Mesenchymal stem cell (in vitro differentiated cells and primary cell): ENCODE data around the gene ING3.
"Not testable (repeated sequence)": the region's sequence is repeated elsewhere in the genome, so short reads cannot be mapped to it uniquely, and the experiment has no call there.

Experiments
- DNase-seq: peaks from one replicate; pipeline ENCODE4 v3.0.0-alpha.2; 2013
- H2AFZ ChIP-seq: one replicate; pipeline ENCODE4 v1.6.1; 2013; ENCODE audit warnings: low read depth, mild to moderate bottlenecking, control low read depth, inconsistent platforms, low read length, moderate library complexity
- H2AK5ac ChIP-seq: 2 replicates; pipeline ENCODE4 v1.6.1; 2013; ENCODE audit warnings: low read length, moderate library complexity, mild to moderate bottlenecking, inconsistent platforms; ENCODE audit not compliant: severe bottlenecking
- H2BK120ac ChIP-seq: one replicate; pipeline ENCODE4 v1.6.1; 2013; ENCODE audit warnings: low read depth, mild to moderate bottlenecking, inconsistent platforms, low read length, moderate library complexity
- H2BK12ac ChIP-seq, 2 experiments: one replicate each; pipeline ENCODE4 v1.6.1; 2013; ENCODE audit warnings: inconsistent platforms in 2 of 2, low read length in 2 of 2, mild to moderate bottlenecking in 2 of 2, moderate library complexity in 2 of 2, control low read depth in 1 of 2
- H2BK15ac ChIP-seq: one replicate; pipeline ENCODE4 v1.6.1; 2013; ENCODE audit warnings: mild to moderate bottlenecking, low read depth, inconsistent platforms; ENCODE audit not compliant: poor library complexity, severe bottlenecking
- H2BK5ac ChIP-seq: 2 replicates; pipeline ENCODE4 v1.6.1; 2013; ENCODE audit warnings: low read depth, mild to moderate bottlenecking, low read length, control low read depth, inconsistent platforms; ENCODE audit not compliant: poor library complexity, severe bottlenecking
- H3K14ac ChIP-seq, 2 experiments: one replicate each; pipeline ENCODE4 v1.6.1; 2013; ENCODE audit warnings: inconsistent platforms in 2 of 2, low read length in 2 of 2, control low read depth in 1 of 2, mild to moderate bottlenecking in 1 of 2, moderate library complexity in 1 of 2
- H3K18ac ChIP-seq, 2 experiments: one replicate each; pipeline ENCODE4 v1.6.1; 2013; ENCODE audit warnings: inconsistent platforms in 2 of 2, low read length in 2 of 2, control low read depth in 1 of 2, low read depth in 1 of 2, mild to moderate bottlenecking in 1 of 2
- H3K23ac ChIP-seq, 2 experiments: one replicate each; pipeline ENCODE4 v1.6.1; 2013; ENCODE audit warnings: inconsistent platforms in 2 of 2, low read length in 2 of 2, mild to moderate bottlenecking in 2 of 2, moderate library complexity in 2 of 2, control low read depth in 1 of 2
- H3K27ac ChIP-seq: 2 replicates; pipeline ENCODE4 v1.5.1; 2013; ENCODE audit warnings: mild to moderate bottlenecking, moderate library complexity, low read length, control low read depth, inconsistent platforms; ENCODE audit not compliant: poor library complexity, severe bottlenecking
- H3K27me3 ChIP-seq, 2 experiments: 2 replicates each; pipeline versions ENCODE4 v1.6.1 to v1.7.0; 2013; ENCODE audit warnings: low read length in 2 of 2, mild to moderate bottlenecking in 2 of 2, moderate library complexity in 2 of 2, control low read depth in 1 of 2, inconsistent platforms in 1 of 2; ENCODE audit not compliant: control insufficient read depth in 1 of 2, insufficient read depth in 1 of 2
- H3K36me3 ChIP-seq, 2 experiments: 2 replicates each; pipeline versions ENCODE4 v1.6.1 to v1.7.0; 2013; ENCODE audit warnings: low read length in 2 of 2, control low read depth in 1 of 2, inconsistent platforms in 1 of 2, low read depth in 1 of 2, mild to moderate bottlenecking in 1 of 2; ENCODE audit not compliant: insufficient read depth in 2 of 2, control insufficient read depth in 1 of 2
- H3K4ac ChIP-seq, 2 experiments: one replicate each; pipeline ENCODE4 v1.6.1; 2013; ENCODE audit warnings: inconsistent platforms in 2 of 2, low read length in 2 of 2, mild to moderate bottlenecking in 2 of 2, moderate library complexity in 2 of 2, control low read depth in 1 of 2, low read depth in 1 of 2
- H3K4me1 ChIP-seq: 2 replicates; pipeline ENCODE4 v1.6.1; 2013; ENCODE audit warnings: low read depth, low read length, control low read depth; ENCODE audit not compliant: control insufficient read depth, insufficient read depth
- H3K4me2 ChIP-seq: 2 replicates; pipeline ENCODE4 v1.6.1; 2013; ENCODE audit warnings: low read length, mild to moderate bottlenecking, inconsistent platforms; ENCODE audit not compliant: poor library complexity, severe bottlenecking
- H3K4me3 ChIP-seq, 2 experiments: 2 replicates each; pipeline versions ENCODE4 v1.5.1 to v1.7.0; 2013; ENCODE audit warnings: low read length in 2 of 2, mild to moderate bottlenecking in 2 of 2, control low read depth in 1 of 2, low read depth in 1 of 2; ENCODE audit not compliant: insufficient read depth in 1 of 2
- H3K79me1 ChIP-seq: replicated peaks from 2 replicates; pipeline ENCODE4 v1.6.1; 2013; ENCODE audit warnings: mild to moderate bottlenecking, control low read depth, low read length, inconsistent platforms; ENCODE audit not compliant: poor library complexity, severe bottlenecking
- H3K9ac ChIP-seq: 2 replicates; pipeline ENCODE4 v1.7.0; 2013; ENCODE audit warnings: mild to moderate bottlenecking, low read length, moderate library complexity
- H3K9me3 ChIP-seq: 2 replicates; pipeline ENCODE4 v1.7.0; 2013; ENCODE audit warnings: mild to moderate bottlenecking, low read length; ENCODE audit not compliant: control insufficient read depth
- H4K8ac ChIP-seq: one replicate; pipeline ENCODE4 v1.6.1; 2013; ENCODE audit warnings: inconsistent platforms, mild to moderate bottlenecking, low read length, moderate library complexity
- H4K91ac ChIP-seq: one replicate; pipeline ENCODE4 v1.6.1; 2013; ENCODE audit warnings: mild to moderate bottlenecking, low read length, inconsistent platforms
- WGBS: methylation state at CpG from one replicate; pipeline ENCODE4 v1.1.7; 2013; ENCODE audit warnings: mixed read lengths; 5-methylcytosine and 5-hydroxymethylcytosine counted together

Gene ING3

GRCh38 chr7:120981117-120981516 lies 30.5 kb downstream of the ING3 start:
- Histone ChIP-seq H3K14ac (no peak overlapping the region), H3K36me3 (peaks cover 0 to 9% of the 10 kb centered on the region in 2 experiments), H3K23ac (no peak overlapping the region), H2AK5ac (no peak overlapping the region), H3K4me3 (no peak overlapping the region), H3K18ac (no peak overlapping the region), H2BK120ac (no peak overlapping the region), H3K9ac (no peak overlapping the region), H2BK12ac (no peak overlapping the region), H3K4me1 (peaks cover 2% of the 10 kb centered on the region), H3K27ac (no peak overlapping the region), H3K4ac (no peak overlapping the region), H3K9me3 (no peaks in the 10 kb centered on the region), H2AFZ (no peak overlapping the region), H4K91ac (no peak overlapping the region), H3K4me2 (no peak overlapping the region), H2BK15ac (no peak overlapping the region), H3K79me1 (no peaks in the 10 kb centered on the region), H2BK5ac (no peak overlapping the region), H3K27me3 (no peaks in the 10 kb centered on the region), H4K8ac (no peak overlapping the region)
- 100% methylated on average over 1 of the region's 1 CpG for WGBS
- no peak for DNase-seq

- Histone ChIP-seq H2BK120ac (no peak overlapping the region), H2AK5ac (no peak overlapping the region), H3K27me3 (no peaks in the 10 kb centered on the region), H4K91ac (no peak overlapping the region), H3K27ac (no peak overlapping the region), H3K14ac (no peak overlapping the region), H2BK15ac (no peak overlapping the region), H3K23ac (no peak overlapping the region), H2AFZ (no peak overlapping the region), H3K18ac (no peak overlapping the region), H3K4me3 (peak overlapping the region in 1 of 2 experiments; percentile 11), H3K79me1 (no peaks in the 10 kb centered on the region), H2BK5ac (no peak overlapping the region), H3K4ac (no peak overlapping the region), H4K8ac (no peak overlapping the region), H3K4me2 (no peak overlapping the region), H2BK12ac (no peak overlapping the region), H3K9ac (peak overlapping the region; percentile 48), H3K9me3 (no peaks in the 10 kb centered on the region), H3K4me1 (peaks cover 2% of the 10 kb centered on the region), H3K36me3 (no peaks in the 10 kb centered on the region)
- no peak for DNase-seq
- WGBS, result 69% methylated on average over 4 of the region's 4 CpGs
These were observed 31.5 kb downstream of the ING3 start for GRCh38 chr7:120981888-120982615.

GRCh38 chr7:120983592-120983991 lies 33.0 kb downstream of the ING3 start:
- not testable (repeated sequence) for H3K4ac ChIP-seq, H2AFZ ChIP-seq, DNase-seq, H3K79me1 ChIP-seq, H3K9me3 ChIP-seq, H3K18ac ChIP-seq, H3K9ac ChIP-seq, H2BK5ac ChIP-seq, H3K14ac ChIP-seq, H4K8ac ChIP-seq, H3K4me3 ChIP-seq, H4K91ac ChIP-seq, H3K36me3 ChIP-seq, H3K4me2 ChIP-seq, H2BK12ac ChIP-seq, H2BK120ac ChIP-seq, H3K4me1 ChIP-seq, H3K27me3 ChIP-seq, H3K27ac ChIP-seq, H3K23ac ChIP-seq, H2AK5ac ChIP-seq, H2BK15ac ChIP-seq
- WGBS, result 100% methylated on average over 4 of the region's 8 CpGs

GRCh38 chr7:120984406-120984805 lies 33.8 kb downstream of the ING3 start:
- Histone ChIP-seq H3K23ac (no peak overlapping the region), H2BK12ac (no peak overlapping the region), H3K14ac (no peak overlapping the region), H3K36me3 (no peaks in the 10 kb centered on the region), H3K79me1 (no peaks in the 10 kb centered on the region), H2BK5ac (no peak overlapping the region), H3K9me3 (no peaks in the 10 kb centered on the region), H3K27ac (no peak overlapping the region), H4K91ac (no peak overlapping the region), H3K18ac (no peak overlapping the region), H3K4ac (no peak overlapping the region), H3K4me1 (peaks cover 4% of the 10 kb centered on the region), H3K4me2 (no peak overlapping the region), H2AFZ (no peak overlapping the region), H4K8ac (no peak overlapping the region), H2BK15ac (no peak overlapping the region), H2AK5ac (no peak overlapping the region), H2BK120ac (no peak overlapping the region), H3K4me3 (no peak overlapping the region), H3K27me3 (no peaks in the 10 kb centered on the region), H3K9ac (no peak overlapping the region)
- WGBS, result 100% methylated on average over 3 of the region's 3 CpGs
- DNase-seq, result no peak
